BE2C (cell line): ENCODE results near the gene XIST.

Experiments used
- DNase-seq: peaks from one replicate; pipeline ENCODE4 v3.0.0-alpha.2; 2020
- H3K27me3 ChIP-seq: fragments of 250-450 bp; sonication (Bioruptor Pico); 2 replicates; pipeline ENCODE4 v1.5.1; 2020; ENCODE audit warnings: mild to moderate bottlenecking
- H3K36me3 ChIP-seq: fragments of 250-450 bp; sonication (Bioruptor Pico); 2 replicates; pipeline ENCODE4 v1.5.1; 2020; ENCODE audit warnings: mild to moderate bottlenecking
- H3K4me1 ChIP-seq: fragments of 250-450 bp; sonication (Bioruptor Pico); 2 replicates; pipeline ENCODE4 v1.5.1; 2020
- H3K4me3 ChIP-seq: 2 replicates; pipeline ENCODE4 v1.5.1; 2011; ENCODE audit warnings: low read depth, low read length
- H3K9me3 ChIP-seq: fragments of 250-450 bp; sonication (Bioruptor Pico); 2 replicates; pipeline ENCODE4 v1.5.1; 2020
- TF ChIP-seq, protein P1 (sequence below): IDR thresholded peaks from 2 replicates; pipeline ENCODE4 v1.5.1; 2012; ENCODE audit warnings: mild to moderate bottlenecking, low read depth, low read length

The XIST gene

GRCh38 chrX:73850124-73851013, 2.1 kb downstream of the XIST start:
- Histone ChIP-seq H3K27me3 (no peaks in the 10 kb centered on the region), H3K4me3 (no peak overlapping the region)
- DNase-seq: peak; percentile 9

GRCh38 chrX:73849073-73849472, 3.4 kb downstream of the XIST start:
- no peaks in the 10 kb centered on the region for H3K9me3 ChIP-seq
- TF ChIP-seq, protein P1, sequence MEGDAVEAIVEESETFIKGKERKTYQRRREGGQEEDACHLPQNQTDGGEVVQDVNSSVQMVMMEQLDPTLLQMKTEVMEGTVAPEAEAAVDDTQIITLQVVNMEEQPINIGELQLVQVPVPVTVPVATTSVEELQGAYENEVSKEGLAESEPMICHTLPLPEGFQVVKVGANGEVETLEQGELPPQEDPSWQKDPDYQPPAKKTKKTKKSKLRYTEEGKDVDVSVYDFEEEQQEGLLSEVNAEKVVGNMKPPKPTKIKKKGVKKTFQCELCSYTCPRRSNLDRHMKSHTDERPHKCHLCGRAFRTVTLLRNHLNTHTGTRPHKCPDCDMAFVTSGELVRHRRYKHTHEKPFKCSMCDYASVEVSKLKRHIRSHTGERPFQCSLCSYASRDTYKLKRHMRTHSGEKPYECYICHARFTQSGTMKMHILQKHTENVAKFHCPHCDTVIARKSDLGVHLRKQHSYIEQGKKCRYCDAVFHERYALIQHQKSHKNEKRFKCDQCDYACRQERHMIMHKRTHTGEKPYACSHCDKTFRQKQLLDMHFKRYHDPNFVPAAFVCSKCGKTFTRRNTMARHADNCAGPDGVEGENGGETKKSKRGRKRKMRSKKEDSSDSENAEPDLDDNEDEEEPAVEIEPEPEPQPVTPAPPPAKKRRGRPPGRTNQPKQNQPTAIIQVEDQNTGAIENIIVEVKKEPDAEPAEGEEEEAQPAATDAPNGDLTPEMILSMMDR: no peak
- no peak overlapping the region for H3K4me3 ChIP-seq
- H3K27me3 ChIP-seq: no peaks in the 10 kb centered on the region
- H3K4me1 ChIP-seq: no peaks in the 10 kb centered on the region
- no peak for DNase-seq
- H3K36me3 ChIP-seq: no peaks in the 10 kb centered on the region

More at GRCh38 chrX:73850124-73851013, 2.1 kb downstream of the XIST start:
- TF ChIP-seq, protein P1: peak; percentile 26; the same call in 1 of the 2 replicates
- no peaks in the 10 kb centered on the region for H3K9me3 ChIP-seq
- no peaks in the 10 kb centered on the region for H3K36me3 ChIP-seq
- H3K4me1 ChIP-seq: no peaks in the 10 kb centered on the region

DNA sequence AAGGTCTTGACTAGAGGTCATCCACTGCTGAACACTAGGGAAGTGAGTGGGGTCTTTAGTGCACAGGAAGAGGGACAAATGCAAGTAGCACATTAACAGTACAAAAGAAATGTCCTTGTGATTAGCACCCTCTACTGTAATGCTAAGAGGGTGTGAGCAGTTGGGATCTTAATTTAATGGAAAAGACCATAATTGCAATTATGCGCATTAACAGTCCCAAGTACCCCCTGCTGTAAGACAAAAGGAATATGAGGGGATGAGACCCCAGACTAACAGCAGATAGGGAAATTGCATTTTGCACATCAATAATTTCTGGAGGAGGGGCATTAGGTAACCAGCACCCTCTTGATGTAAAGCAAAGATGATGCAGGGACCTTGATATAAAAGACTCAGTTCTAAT, 4.5 kb downstream of the XIST start:
- Histone ChIP-seq H3K4me3 (no peak overlapping the region), H3K36me3 (no peaks in the 10 kb centered on the region), H3K27me3 (no peaks in the 10 kb centered on the region), H3K9me3 (no peaks in the 10 kb centered on the region), H3K4me1 (no peaks in the 10 kb centered on the region)
- TF ChIP-seq, protein P1: no peak
- DNase-seq: no peak

DNA sequence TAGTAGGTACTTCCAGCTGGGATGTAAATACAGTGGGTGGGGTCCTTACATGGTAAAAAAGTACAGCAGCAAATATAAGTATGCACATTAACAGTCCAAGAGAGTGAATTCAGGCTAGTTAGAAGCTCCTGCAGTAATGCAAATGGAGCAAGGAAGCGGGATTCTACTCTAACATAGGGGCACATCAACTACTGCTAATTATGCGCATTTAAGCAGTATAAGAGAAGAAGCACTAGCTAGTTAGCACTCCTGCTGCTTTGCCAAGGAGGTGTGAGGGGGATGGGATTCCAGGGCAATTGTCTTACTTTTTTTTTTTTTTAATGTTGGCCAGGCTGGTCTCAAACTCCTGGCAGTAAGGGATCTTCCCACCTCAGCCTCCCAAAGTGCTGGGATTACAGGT, 5.4 kb downstream of the XIST start:
- H3K9me3 ChIP-seq: no peaks in the 10 kb centered on the region
- no peaks in the 10 kb centered on the region for H3K4me1 ChIP-seq
- H3K27me3 ChIP-seq: no peaks in the 10 kb centered on the region
- DNase-seq: no peak
- H3K36me3 ChIP-seq: no peaks in the 10 kb centered on the region
- H3K4me3 ChIP-seq: no peak overlapping the region
- TF ChIP-seq, protein P1: no peak

- no peaks in the 10 kb centered on the region for H3K9me3 ChIP-seq
- no peaks in the 10 kb centered on the region for H3K27me3 ChIP-seq
- H3K4me3 ChIP-seq: no peak overlapping the region
- H3K36me3 ChIP-seq: no peaks in the 10 kb centered on the region
- no peaks in the 10 kb centered on the region for H3K4me1 ChIP-seq
- TF ChIP-seq, protein P1: no peak
- DNase-seq: no peak
Measured at GRCh38 chrX:73842541-73843234, 9.8 kb downstream of the XIST start.

- TF ChIP-seq, protein P1: no peak
- Histone ChIP-seq H3K4me1 (no peaks in the 10 kb centered on the region), H3K9me3 (no peaks in the 10 kb centered on the region), H3K4me3 (no peak overlapping the region), H3K36me3 (no peaks in the 10 kb centered on the region), H3K27me3 (no peaks in the 10 kb centered on the region)
- no peak for DNase-seq
Measured at GRCh38 chrX:73841337-73841736, 11.2 kb downstream of the XIST start.
